ENCODE measurements around the gene GALR2.
A peak's percentile ranks its signal among the peaks of the same experiment; 100 is the strongest.

- TF ChIP-seq, protein P1, sequence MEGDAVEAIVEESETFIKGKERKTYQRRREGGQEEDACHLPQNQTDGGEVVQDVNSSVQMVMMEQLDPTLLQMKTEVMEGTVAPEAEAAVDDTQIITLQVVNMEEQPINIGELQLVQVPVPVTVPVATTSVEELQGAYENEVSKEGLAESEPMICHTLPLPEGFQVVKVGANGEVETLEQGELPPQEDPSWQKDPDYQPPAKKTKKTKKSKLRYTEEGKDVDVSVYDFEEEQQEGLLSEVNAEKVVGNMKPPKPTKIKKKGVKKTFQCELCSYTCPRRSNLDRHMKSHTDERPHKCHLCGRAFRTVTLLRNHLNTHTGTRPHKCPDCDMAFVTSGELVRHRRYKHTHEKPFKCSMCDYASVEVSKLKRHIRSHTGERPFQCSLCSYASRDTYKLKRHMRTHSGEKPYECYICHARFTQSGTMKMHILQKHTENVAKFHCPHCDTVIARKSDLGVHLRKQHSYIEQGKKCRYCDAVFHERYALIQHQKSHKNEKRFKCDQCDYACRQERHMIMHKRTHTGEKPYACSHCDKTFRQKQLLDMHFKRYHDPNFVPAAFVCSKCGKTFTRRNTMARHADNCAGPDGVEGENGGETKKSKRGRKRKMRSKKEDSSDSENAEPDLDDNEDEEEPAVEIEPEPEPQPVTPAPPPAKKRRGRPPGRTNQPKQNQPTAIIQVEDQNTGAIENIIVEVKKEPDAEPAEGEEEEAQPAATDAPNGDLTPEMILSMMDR (IDR thresholded peaks at IDR 0.05) = peak in 2 of 4 experiments; percentile 14 to 45
- TF ChIP-seq POLR2A (IDR thresholded peaks at IDR 0.05) = peak; percentile 50 to 58
Measured at GRCh38 chr17:76072148-76072858, 2.3 kb upstream of the GALR2 start, which contains the start of gene SRP68.

All from uterus (tissue), 2 donors.